SU-DHL-6 (cell line): ENCODE results near the gene DHRS12.
A peak's percentile ranks its signal among the peaks of the same experiment; 100 is the strongest.

ENCODE experiments used
- H2AFZ ChIP-seq: fragments of 200-600 bp; sonication (generic); 2 replicates; pipeline ENCODE4 v1.6.1; 2014; ENCODE audit warnings: low read depth, mild to moderate bottlenecking, moderate library complexity, mixed read lengths, antibody characterized with exemption, low read length; ENCODE audit not compliant: severe bottlenecking
- H3F3A ChIP-seq: fragments of 200-600 bp; shearing (Covaris generic); 2 replicates; pipeline ENCODE4 v1.6.0; 2016; ENCODE audit warnings: antibody characterized with exemption, mild to moderate bottlenecking; ENCODE audit not compliant: insufficient read depth
- H3K27ac ChIP-seq: fragments of 200-600 bp; sonication (generic); 2 replicates; pipeline ENCODE4 v1.5.1; 2016; ENCODE audit warnings: low read depth, mild to moderate bottlenecking, low read length, moderate library complexity, mixed read lengths
- H3K27me3 ChIP-seq: fragments of 200-600 bp; sonication (generic), shearing (Covaris generic); 2 replicates; pipeline ENCODE4 v1.6.0; 2014; ENCODE audit warnings: mild to moderate bottlenecking, low read length
- H3K36me3 ChIP-seq: fragments of 200-600 bp; sonication (generic); 2 replicates; pipeline ENCODE4 v1.6.1; 2014; ENCODE audit warnings: mild to moderate bottlenecking, low read length, mixed read lengths
- H3K4me2 ChIP-seq: fragments of 300-600, 200-600 bp; shearing (Covaris generic), sonication (generic); 2 replicates; pipeline ENCODE4 v1.6.0; 2014; ENCODE audit warnings: low read length, low read depth, mild to moderate bottlenecking; ENCODE audit not compliant: poor library complexity, severe bottlenecking
- H3K4me3 ChIP-seq: fragments of 200-600 bp; sonication (generic); 2 replicates; pipeline ENCODE4 v1.5.1; 2014; ENCODE audit warnings: antibody characterized with exemption, low read length, mild to moderate bottlenecking, mixed read lengths; ENCODE audit not compliant: insufficient read depth, poor library complexity, severe bottlenecking
- H3K79me2 ChIP-seq: fragments of 200-600 bp; sonication (generic); 2 replicates; pipeline ENCODE4 v1.6.1; 2014; ENCODE audit warnings: mild to moderate bottlenecking, low read length, moderate library complexity; ENCODE audit not compliant: insufficient read depth
- H3K9ac ChIP-seq: fragments of 200-600 bp; sonication (generic); 2 replicates; pipeline ENCODE4 v1.7.0; 2014; ENCODE audit warnings: mild to moderate bottlenecking, low read length
- H3K9me2 ChIP-seq: fragments of 200-600 bp; sonication (generic); replicated peaks from 2 replicates; pipeline ENCODE4 v1.6.1; 2014; ENCODE audit warnings: low read length; ENCODE audit not compliant: insufficient read depth
- H3K9me3 ChIP-seq: fragments of 200-600 bp; sonication (generic); 2 replicates; pipeline ENCODE4 v1.6.1; 2014; ENCODE audit warnings: low read length, mixed read lengths; ENCODE audit not compliant: insufficient read depth
- H4K20me1 ChIP-seq: fragments of 200-600 bp; sonication (generic); 2 replicates; pipeline ENCODE4 v1.6.1; 2014; ENCODE audit warnings: low read depth, mild to moderate bottlenecking, antibody characterized with exemption, low read length, moderate library complexity, mixed read lengths
- EZH2phosphoT487 ChIP-seq: fragments of 200-600 bp; sonication (generic), shearing (Covaris generic); conservative IDR thresholded peaks from 2 replicates; pipeline ENCODE4 v1.6.1; 2018; ENCODE audit warnings: mild to moderate bottlenecking, antibody characterized with exemption, low read length, moderate library complexity, mixed read lengths
- TF ChIP-seq, protein P1 (sequence below): fragments of 200-600 bp; sonication (generic); IDR thresholded peaks from one replicate; pipeline ENCODE4 v1.5.1; 2017; ENCODE audit warnings: antibody characterized with exemption, mild to moderate bottlenecking, low read length, moderate library complexity; ENCODE audit not compliant: insufficient read depth, poor library complexity, severe bottlenecking

DHRS12 gene

DNA sequence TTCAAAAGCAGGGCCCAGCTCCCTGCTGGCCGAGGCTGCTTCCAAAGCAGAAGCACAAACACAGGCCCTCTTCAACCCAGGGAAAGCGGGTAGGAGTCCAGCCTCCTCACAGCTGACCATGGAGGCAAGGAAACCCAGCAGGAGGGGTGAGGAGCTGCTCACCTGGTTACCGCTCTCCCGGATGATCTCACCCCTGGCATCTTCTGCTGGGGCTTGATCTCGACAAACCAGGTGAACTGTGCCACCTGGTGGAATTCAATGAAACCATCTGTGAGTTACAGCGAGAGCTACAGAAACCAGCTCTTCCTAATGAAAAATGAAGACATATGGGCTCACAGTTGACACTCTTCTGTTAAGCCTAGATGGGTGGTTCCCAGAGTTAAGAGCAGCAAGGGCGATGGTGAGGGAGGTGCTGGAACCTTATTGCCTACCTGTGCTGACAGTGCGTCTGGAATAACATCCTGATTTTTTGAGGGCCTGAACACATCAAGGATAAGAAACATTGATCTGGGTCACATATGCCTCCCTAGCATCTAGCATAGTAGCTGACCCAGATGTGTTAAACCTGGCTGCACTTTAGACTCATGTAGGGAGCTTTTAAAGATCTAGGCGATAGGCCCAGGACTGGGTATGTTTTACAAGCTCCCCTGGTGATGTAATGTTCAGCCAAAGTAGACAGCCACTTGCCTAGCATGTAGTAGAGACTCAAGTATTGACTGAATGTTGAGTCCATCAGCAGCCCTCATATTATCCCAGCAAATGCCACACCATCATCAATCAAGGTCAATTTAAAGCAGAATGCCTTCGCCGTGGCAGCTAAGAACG is 6.1 kb downstream of the DHRS12 start:
- Histone ChIP-seq H3K4me2 (no peak overlapping the region), H3K9me2 (no peaks in the 10 kb centered on the region), H3K36me3 (no peaks in the 10 kb centered on the region), H3K4me3 (no peak overlapping the region), H3K79me2 (no peaks in the 10 kb centered on the region), H3K27me3 (no peaks in the 10 kb centered on the region), H3K9me3 (no peaks in the 10 kb centered on the region), H4K20me1 (no peaks in the 10 kb centered on the region), H2AFZ (no peak overlapping the region), H3F3A (peaks cover 6% of the 10 kb centered on the region; the same call in 1 of the 2 replicates), H3K9ac (no peak overlapping the region), H3K27ac (no peak overlapping the region)
- TF ChIP-seq EZH2phosphoT487, result no peak
- TF ChIP-seq, protein P1, sequence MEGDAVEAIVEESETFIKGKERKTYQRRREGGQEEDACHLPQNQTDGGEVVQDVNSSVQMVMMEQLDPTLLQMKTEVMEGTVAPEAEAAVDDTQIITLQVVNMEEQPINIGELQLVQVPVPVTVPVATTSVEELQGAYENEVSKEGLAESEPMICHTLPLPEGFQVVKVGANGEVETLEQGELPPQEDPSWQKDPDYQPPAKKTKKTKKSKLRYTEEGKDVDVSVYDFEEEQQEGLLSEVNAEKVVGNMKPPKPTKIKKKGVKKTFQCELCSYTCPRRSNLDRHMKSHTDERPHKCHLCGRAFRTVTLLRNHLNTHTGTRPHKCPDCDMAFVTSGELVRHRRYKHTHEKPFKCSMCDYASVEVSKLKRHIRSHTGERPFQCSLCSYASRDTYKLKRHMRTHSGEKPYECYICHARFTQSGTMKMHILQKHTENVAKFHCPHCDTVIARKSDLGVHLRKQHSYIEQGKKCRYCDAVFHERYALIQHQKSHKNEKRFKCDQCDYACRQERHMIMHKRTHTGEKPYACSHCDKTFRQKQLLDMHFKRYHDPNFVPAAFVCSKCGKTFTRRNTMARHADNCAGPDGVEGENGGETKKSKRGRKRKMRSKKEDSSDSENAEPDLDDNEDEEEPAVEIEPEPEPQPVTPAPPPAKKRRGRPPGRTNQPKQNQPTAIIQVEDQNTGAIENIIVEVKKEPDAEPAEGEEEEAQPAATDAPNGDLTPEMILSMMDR, result peak; percentile 47

DNA sequence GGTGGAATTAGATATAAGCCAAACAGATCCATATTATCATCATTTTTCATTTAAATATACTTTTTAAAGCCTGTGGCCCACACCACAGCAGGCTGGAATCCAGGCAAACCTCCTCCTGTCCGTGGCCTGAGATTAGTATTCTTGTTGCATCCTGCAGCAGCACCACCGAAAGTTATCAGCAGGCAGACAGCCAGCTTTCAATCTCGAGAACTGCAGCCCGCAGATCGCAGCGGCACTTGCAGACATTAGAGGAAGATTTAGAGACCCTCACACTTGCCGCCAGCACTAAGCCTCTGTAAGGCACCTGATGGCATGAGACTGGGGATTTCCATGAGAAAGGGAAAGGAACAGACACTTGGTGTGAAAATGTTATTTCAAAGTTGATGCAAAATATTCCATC is 7.4 kb downstream of the DHRS12 start:
- Histone ChIP-seq H2AFZ (no peak overlapping the region), H3K9me3 (no peaks in the 10 kb centered on the region), H3K4me3 (no peak overlapping the region), H3F3A (peaks cover 6% of the 10 kb centered on the region; the same call in 1 of the 2 replicates), H3K4me2 (no peak overlapping the region), H3K36me3 (no peaks in the 10 kb centered on the region), H3K27me3 (no peaks in the 10 kb centered on the region), H3K9ac (no peak overlapping the region), H3K79me2 (no peaks in the 10 kb centered on the region), H4K20me1 (no peaks in the 10 kb centered on the region), H3K27ac (no peak overlapping the region), H3K9me2 (no peaks in the 10 kb centered on the region)
- TF ChIP-seq EZH2phosphoT487, result no peak
- TF ChIP-seq, protein P1, result no peak

DNA sequence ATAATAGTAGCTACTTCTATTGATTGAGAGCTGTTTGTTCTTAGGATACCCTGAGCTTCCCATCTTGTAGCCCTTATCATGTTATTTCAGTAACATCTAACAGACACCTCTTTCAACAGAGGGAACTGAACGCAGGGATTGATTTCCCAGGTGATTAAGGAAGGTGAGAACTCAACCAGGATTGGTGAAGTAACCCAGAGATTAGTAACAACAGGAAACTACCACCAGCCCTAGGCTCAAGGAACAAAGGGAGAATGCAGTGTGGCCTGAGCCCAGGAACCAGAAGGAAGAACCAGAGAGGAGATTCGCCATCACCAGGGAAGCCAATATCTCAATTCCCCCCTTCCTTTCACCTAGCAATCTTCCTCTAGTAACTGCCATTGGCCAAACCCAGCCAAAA is 8.5 kb downstream of the DHRS12 start:
- Histone ChIP-seq H3K9me2 (no peaks in the 10 kb centered on the region), H3K27me3 (no peaks in the 10 kb centered on the region), H3K27ac (no peak overlapping the region), H2AFZ (no peak overlapping the region), H3F3A (peaks cover 6% of the 10 kb centered on the region; the same call in 1 of the 2 replicates), H3K4me2 (no peak overlapping the region), H3K4me3 (no peak overlapping the region), H3K9me3 (no peaks in the 10 kb centered on the region), H3K79me2 (no peaks in the 10 kb centered on the region), H3K36me3 (no peaks in the 10 kb centered on the region), H3K9ac (no peak overlapping the region), H4K20me1 (no peaks in the 10 kb centered on the region)
- TF ChIP-seq, protein P1, result no peak
- TF ChIP-seq EZH2phosphoT487, result no peak
